K562 (cell line): Measurements from ENCODE around the gene CPNE1. TPM values are rescaled to one million over a fixed set of nuclear protein-coding genes. Genes with fewer than 3 reads are reported as not detected.

ENCODE experiments used
- FUS ChIP-seq: fragments of 200-400 bp; formaldehyde crosslinking; optimal IDR thresholded peaks from 2 replicates; pipeline ENCODE3; 2017; ENCODE audit warnings: low read depth, low read length
- GTF2E2 ChIP-seq: fragments of 200-800 bp; sonication (Bioruptor generic); IDR thresholded peaks from 2 replicates; pipeline ENCODE4 v1.6.1; 2016; ENCODE audit warnings: missing genetic modification characterization, missing compliant biosample characterization
- HDAC1 ChIP-seq, 2 experiments: fragments of 450-650 bp; IDR thresholded peaks; 2 replicates each; pipeline ENCODE4 v1.6.1; 2016 to 2017; ENCODE audit warnings: inconsistent platforms in 1 of 2, mild to moderate bottlenecking in 1 of 2, moderate library complexity in 1 of 2
- HLTF ChIP-seq: fragments of 450-650 bp; IDR thresholded peaks from 2 replicates; pipeline ENCODE4 v1.6.1; 2016
- KAT2B ChIP-seq: IDR thresholded peaks from one replicate; pipeline ENCODE4 v1.6.1; 2012; ENCODE audit warnings: low read depth, mild to moderate bottlenecking, control low read depth, inconsistent platforms, low read length, moderate library complexity
- KAT8 ChIP-seq: fragments of 450-650 bp; IDR thresholded peaks from 2 replicates; pipeline ENCODE4 v1.6.1; 2016; ENCODE audit warnings: low read depth, mild to moderate bottlenecking
- LCOR ChIP-seq: sonication (generic); formaldehyde crosslinking; IDR thresholded peaks from 2 replicates; pipeline ENCODE4 v1.8.0; 2022; ENCODE audit warnings: mild to moderate bottlenecking, missing genetic modification reagents
- PCBP1 ChIP-seq: fragments of 200-400 bp; formaldehyde crosslinking; IDR thresholded peaks from 2 replicates; pipeline ENCODE4 v1.6.1; 2018; ENCODE audit warnings: mild to moderate bottlenecking, low read depth, low read length; ENCODE audit not compliant: poor library complexity, severe bottlenecking
- SNRNP70 ChIP-seq: fragments of 200-400 bp; formaldehyde crosslinking; optimal IDR thresholded peaks from 2 replicates; pipeline ENCODE3; 2017; ENCODE audit warnings: low read depth, low read length
- SREBF2 ChIP-seq: sonication (generic); formaldehyde crosslinking; IDR thresholded peaks from 2 replicates; pipeline ENCODE4 v1.4.0; 2020; ENCODE audit warnings: mild to moderate bottlenecking, missing genetic modification reagents
- ZNF165 ChIP-seq: fragments of 250-450 bp; sonication (Bioruptor Pico); IDR thresholded peaks from 2 replicates; pipeline ENCODE4 v1.4.0; 2020; ENCODE audit warnings: borderline replicate concordance
- ZNF561 ChIP-seq: fragments of 450-650 bp; formaldehyde crosslinking; conservative IDR thresholded peaks from 2 replicates; pipeline ENCODE4 v1.4.0; 2020; ENCODE audit warnings: mild to moderate bottlenecking, moderate library complexity
- ZNF584 ChIP-seq: fragments of 200-800 bp; sonication (Bioruptor generic); IDR thresholded peaks from 2 replicates; pipeline ENCODE4 v1.6.1; 2016; ENCODE audit warnings: low read depth, mild to moderate bottlenecking, missing genetic modification characterization, missing compliant biosample characterization
- polyA plus RNA-seq, 8 experiments: library from polyadenylated mRNA; depleted of rRNA in 4 of 8; stranded (reverse) in 5 of 8; unstranded in 3 of 8; fragments of >200 nt; fragmentation: Nextera tagmentation in 2 of 8; fragmentation: Illumina TruSeq in 1 of 8; extraction: Ambion mirVana in 2 of 8; extraction: Trizol in 1 of 8; gene quantifications; 2 replicates each; pipeline versions ENCODE4 v1.2.1 to v1.2.3, GENCODE V29; 2011 to 2014; ENCODE audit warnings: inconsistent platforms in 1 of 8, missing spikeins in 1 of 8
- total RNA-seq, 7 experiments: library from RNA; depleted of rRNA in 6 of 7; stranded (reverse); fragments of >200 nt in 6 of 7; fragmentation: Illumina TruSeq in 2 of 7; extraction: Trizol in 2 of 7; gene quantifications; 2 replicates each; pipeline versions ENCODE4 v1.2.1 to v1.2.3, GENCODE V29; 2011 to 2021; ENCODE audit warnings: low replicate concordance in 1 of 7
- TF ChIP-seq, protein P1 (sequence below): fragments of 450-650 bp; IDR thresholded peaks from 2 replicates; pipeline ENCODE4 v1.6.1; 2016; ENCODE audit warnings: mild to moderate bottlenecking, moderate library complexity
- TF ChIP-seq, protein P2 (sequence below), 3 experiments: fragments of 200-800 bp in 1 of 3; sonication (Bioruptor generic) in 1 of 3; sonication (generic) in 1 of 3; formaldehyde crosslinking in 1 of 3; IDR thresholded peaks; 2 replicates each; pipeline versions ENCODE4 v1.6.1 to v1.8.0; 2016 to 2022; ENCODE audit warnings: mild to moderate bottlenecking in 2 of 3, missing compliant biosample characterization in 2 of 3, missing genetic modification characterization in 2 of 3, missing genetic modification reagents in 1 of 3

CPNE1 gene
- total and polyA plus RNA-seq, 9 of the 15 experiments (the other 6 are each of a cell fraction or from before 2014, with no cell fraction given), result 42.1 to 102 (median 56.0) TPM

DNA sequence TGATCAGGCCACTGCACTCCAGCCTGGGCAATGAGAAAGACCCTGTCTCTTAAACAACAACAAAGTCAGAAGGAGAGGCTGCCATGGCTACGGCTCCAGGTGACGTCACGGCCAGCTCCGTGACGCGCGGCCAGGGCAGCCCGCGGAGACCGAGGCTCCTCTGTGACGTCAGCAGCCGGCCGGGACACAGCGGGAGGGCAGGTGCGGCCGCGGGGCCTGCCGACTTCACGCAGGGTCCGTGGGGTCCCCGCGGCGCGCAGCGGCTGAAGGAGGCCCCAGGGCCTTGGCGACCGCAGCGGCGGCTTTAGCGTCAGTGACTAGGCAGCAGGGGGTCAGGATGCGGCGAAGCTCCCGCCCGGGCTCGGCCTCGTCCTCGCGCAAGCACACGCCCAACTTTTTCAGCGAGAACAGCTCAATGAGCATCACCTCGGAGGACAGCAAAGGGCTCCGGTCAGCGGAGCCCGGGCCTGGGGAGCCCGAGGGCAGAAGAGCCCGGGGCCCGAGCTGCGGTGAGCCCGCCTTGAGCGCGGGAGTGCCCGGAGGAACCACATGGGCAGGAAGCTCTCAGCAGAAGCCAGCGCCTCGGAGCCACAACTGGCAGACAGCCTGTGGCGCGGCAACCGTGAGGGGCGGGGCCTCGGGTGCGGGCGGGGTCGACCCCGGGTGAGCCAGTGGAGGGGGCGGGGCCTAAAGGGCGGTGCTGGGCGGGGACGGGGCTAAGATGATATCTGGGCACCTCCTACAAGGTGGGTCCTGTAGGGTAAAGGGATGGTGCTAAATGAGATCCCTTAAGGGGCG is 48.8 kb downstream of the CPNE1 start, which contains the start of gene SPAG4 (continued):
- TF ChIP-seq SNRNP70 (no peak), KAT8 (no peak), GTF2E2 (peak; percentile 52; the same call in 1 of the 2 replicates), KAT2B (no peak), PCBP1 (peak; percentile 29), HLTF (no peak), LCOR (no peak), FUS (no peak), HDAC1 (IDR thresholded peaks at IDR 0.05) (peak in 1 of 2 experiments; percentile 73; a peak in 2 of 4 replicates), ZNF584 (no peak), ZNF561 (CRISPR knock-in tag) (no peak), ZNF165 (CRISPR knock-in tag) (no peak), SREBF2 (CRISPR knock-in tag) (no peak)
- TF ChIP-seq, protein P1, sequence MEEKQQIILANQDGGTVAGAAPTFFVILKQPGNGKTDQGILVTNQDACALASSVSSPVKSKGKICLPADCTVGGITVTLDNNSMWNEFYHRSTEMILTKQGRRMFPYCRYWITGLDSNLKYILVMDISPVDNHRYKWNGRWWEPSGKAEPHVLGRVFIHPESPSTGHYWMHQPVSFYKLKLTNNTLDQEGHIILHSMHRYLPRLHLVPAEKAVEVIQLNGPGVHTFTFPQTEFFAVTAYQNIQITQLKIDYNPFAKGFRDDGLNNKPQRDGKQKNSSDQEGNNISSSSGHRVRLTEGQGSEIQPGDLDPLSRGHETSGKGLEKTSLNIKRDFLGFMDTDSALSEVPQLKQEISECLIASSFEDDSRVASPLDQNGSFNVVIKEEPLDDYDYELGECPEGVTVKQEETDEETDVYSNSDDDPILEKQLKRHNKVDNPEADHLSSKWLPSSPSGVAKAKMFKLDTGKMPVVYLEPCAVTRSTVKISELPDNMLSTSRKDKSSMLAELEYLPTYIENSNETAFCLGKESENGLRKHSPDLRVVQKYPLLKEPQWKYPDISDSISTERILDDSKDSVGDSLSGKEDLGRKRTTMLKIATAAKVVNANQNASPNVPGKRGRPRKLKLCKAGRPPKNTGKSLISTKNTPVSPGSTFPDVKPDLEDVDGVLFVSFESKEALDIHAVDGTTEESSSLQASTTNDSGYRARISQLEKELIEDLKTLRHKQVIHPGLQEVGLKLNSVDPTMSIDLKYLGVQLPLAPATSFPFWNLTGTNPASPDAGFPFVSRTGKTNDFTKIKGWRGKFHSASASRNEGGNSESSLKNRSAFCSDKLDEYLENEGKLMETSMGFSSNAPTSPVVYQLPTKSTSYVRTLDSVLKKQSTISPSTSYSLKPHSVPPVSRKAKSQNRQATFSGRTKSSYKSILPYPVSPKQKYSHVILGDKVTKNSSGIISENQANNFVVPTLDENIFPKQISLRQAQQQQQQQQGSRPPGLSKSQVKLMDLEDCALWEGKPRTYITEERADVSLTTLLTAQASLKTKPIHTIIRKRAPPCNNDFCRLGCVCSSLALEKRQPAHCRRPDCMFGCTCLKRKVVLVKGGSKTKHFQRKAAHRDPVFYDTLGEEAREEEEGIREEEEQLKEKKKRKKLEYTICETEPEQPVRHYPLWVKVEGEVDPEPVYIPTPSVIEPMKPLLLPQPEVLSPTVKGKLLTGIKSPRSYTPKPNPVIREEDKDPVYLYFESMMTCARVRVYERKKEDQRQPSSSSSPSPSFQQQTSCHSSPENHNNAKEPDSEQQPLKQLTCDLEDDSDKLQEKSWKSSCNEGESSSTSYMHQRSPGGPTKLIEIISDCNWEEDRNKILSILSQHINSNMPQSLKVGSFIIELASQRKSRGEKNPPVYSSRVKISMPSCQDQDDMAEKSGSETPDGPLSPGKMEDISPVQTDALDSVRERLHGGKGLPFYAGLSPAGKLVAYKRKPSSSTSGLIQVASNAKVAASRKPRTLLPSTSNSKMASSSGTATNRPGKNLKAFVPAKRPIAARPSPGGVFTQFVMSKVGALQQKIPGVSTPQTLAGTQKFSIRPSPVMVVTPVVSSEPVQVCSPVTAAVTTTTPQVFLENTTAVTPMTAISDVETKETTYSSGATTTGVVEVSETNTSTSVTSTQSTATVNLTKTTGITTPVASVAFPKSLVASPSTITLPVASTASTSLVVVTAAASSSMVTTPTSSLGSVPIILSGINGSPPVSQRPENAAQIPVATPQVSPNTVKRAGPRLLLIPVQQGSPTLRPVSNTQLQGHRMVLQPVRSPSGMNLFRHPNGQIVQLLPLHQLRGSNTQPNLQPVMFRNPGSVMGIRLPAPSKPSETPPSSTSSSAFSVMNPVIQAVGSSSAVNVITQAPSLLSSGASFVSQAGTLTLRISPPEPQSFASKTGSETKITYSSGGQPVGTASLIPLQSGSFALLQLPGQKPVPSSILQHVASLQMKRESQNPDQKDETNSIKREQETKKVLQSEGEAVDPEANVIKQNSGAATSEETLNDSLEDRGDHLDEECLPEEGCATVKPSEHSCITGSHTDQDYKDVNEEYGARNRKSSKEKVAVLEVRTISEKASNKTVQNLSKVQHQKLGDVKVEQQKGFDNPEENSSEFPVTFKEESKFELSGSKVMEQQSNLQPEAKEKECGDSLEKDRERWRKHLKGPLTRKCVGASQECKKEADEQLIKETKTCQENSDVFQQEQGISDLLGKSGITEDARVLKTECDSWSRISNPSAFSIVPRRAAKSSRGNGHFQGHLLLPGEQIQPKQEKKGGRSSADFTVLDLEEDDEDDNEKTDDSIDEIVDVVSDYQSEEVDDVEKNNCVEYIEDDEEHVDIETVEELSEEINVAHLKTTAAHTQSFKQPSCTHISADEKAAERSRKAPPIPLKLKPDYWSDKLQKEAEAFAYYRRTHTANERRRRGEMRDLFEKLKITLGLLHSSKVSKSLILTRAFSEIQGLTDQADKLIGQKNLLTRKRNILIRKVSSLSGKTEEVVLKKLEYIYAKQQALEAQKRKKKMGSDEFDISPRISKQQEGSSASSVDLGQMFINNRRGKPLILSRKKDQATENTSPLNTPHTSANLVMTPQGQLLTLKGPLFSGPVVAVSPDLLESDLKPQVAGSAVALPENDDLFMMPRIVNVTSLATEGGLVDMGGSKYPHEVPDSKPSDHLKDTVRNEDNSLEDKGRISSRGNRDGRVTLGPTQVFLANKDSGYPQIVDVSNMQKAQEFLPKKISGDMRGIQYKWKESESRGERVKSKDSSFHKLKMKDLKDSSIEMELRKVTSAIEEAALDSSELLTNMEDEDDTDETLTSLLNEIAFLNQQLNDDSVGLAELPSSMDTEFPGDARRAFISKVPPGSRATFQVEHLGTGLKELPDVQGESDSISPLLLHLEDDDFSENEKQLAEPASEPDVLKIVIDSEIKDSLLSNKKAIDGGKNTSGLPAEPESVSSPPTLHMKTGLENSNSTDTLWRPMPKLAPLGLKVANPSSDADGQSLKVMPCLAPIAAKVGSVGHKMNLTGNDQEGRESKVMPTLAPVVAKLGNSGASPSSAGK, result peak; percentile 99
- TF ChIP-seq, protein P2, sequence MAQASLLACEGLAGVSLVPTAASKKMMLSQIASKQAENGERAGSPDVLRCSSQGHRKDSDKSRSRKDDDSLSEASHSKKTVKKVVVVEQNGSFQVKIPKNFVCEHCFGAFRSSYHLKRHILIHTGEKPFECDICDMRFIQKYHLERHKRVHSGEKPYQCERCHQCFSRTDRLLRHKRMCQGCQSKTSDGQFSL (CRISPR knock-in tag; IDR thresholded peaks at IDR 0.05), result no peak
- TF ChIP-seq, protein P2 (tag; IDR thresholded peaks at IDR 0.05), result no peak
